ENCODE measurements around the gene MATN4.
A peak's percentile ranks its signal among the peaks of the same experiment; 100 is the strongest.

Gene MATN4

DNA sequence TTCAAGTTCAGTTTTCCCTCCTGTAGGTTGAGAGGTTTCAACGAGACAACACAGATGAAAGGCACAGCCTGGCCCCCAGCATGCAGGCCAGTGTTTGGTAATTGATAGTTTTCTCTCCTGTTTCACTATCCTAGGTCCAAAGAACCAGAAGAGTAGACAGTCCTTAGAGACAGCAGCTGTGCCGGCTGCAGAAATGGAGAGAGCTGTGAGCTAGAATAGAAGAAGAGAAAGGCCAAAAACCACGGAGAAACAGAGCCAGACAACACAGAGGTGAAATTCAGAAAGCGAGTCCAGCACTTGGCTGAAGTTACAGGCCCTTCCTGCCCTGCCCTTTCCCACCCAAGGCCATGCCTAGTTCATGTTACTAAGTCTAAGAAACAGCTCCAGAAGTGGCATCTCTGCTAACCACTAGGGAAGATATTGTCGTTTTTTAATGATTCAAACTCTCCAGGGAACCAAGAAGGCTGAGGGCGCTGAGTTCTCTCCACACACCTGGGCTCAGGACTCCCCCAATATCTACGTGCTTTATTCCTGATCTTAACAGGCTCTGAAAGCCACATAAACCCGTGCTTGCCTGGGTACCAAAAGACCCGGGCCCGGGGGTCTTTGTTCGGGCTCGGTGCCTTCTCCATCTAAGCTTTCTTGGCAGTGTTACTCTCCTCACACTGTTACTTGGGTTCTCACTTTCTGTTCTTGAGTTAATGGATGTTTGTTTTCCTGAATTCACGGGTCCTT, 18.0 kb downstream of the MATN4 start:
- DNase-seq, result no peak

DNA sequence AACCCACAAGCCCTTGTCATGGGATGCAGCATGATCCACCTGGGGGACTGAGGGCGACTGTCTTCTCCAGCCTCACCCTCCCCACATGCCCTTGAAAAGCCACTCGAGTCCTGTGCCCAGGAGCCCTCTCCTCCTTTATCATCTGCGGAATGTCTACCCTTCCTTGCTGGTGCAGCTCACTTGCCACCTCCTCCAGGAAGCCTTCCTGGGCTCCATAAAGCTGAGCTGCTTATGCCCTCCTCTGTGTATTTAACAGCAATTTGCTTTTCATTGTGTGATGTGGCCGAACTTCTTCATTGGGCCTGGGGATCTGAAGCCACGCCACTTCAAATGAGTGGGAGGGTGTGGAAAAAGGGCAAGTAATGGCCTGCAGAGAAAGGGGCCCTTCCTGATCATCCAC, 19.2 kb downstream of the MATN4 start:
- DNase-seq, result no peak

- DNase-seq, result no peak
These were observed 19.7 kb downstream of the MATN4 start for GRCh38 chr20:45288376-45288775.

DNA sequence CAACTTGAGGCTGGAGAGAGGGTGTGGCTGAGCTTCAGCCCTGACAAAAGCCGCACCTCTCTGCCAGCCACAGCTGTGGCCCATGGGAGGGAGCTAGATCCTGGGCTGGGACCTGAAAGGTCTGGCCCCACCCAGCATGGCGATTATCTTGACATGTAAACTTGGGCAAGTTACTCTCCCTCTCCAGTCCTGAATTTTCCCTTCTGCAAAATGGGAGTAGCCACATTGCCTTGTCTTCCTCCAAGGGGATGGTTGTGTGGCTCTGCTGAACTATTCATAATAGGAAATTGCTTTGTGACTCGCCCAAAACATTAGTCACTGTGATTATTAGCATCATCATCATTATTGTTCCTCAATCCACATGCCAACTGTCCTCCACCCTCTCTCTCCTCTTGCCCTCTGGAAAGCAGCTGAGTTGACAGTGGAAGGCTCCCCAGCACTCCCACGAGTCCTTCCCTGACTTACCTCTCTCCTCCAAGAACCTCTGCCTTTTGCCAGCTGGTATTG, 24.5 kb downstream of the MATN4 start:
- peak; percentile 36 to 64 (median 58) for DNase-seq

- peak in 1 of 3 donors; percentile 12 for DNase-seq
These were observed 25.2 kb downstream of the MATN4 start for GRCh38 chr20:45282700-45283550.

GRCh38 chr20:45279992-45280391, 28.1 kb downstream of the MATN4 start:
- no peak for DNase-seq

DNA sequence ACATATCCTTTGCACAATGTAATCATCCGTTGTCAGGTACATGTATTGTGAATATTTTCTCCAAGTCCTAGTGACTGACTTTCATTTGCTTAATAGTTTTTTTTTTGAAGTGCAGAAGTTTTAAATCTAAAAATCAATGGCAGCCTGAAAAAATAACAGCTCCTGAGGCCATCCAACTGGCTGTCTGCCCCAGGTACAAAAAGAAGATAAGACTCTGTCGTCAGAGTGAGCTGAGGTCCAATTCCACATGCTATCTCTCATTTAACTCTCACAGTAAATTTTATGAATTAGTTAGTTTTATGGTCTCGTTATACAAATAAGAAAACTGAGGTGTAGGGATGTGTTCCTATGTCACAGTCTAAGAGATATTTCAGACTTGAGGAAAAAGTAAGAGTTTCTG, 32.8 kb downstream of the MATN4 start:
- no peak for DNase-seq

- DNase-seq, result no peak
These were observed 38.3 kb downstream of the MATN4 start for GRCh38 chr20:45269754-45270270.

- DNase-seq, result no peak
These were observed 39.0 kb downstream of the MATN4 start for GRCh38 chr20:45269056-45269455.

DNA sequence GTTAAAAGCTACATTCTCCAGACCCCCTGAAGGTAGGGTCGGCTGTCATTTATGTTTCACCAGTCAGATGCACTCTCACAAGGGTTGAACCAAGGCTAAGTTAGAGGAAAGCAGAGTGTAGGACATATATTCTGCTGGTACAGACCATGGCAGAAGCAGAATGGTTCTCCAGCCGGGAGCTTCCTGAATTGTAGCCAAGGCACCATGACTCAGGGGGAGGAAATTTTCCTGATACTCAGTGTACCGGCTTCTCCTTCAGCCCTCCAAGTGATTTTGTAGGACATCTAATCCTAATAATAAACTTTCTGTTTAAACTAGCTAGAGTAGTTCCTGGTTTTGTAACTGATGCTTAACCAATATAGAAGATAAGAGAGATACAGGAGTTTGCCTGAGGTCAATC, 39.6 kb downstream of the MATN4 start:
- DNase-seq, result no peak

- no peak for DNase-seq
These were observed 41.1 kb downstream of the MATN4 start for GRCh38 chr20:45266977-45267376.

GRCh38 chr20:45263556-45264266, 44.4 kb downstream of the MATN4 start:
- DNase-seq, result no peak

DNA sequence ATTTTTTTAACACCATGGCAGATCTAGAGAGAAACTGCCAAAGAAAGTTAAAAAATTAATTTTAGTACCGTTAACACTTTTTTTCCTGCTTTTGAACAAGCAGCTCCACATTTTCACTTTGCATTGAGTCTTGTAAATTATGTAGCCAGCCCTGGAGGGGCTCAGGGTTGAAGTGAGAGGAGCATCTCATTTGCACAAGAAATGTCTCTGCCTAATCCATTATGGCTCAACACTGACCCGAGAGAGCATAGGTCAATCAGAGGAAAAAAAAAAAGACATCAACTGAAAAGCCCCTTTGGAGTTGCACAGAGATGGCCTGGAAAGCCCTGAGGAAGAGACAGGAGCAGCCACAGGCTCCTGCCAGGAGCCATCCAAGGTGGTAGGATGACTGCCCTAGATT, 49.4 kb downstream of the MATN4 start:
- no peak for DNase-seq

DNA sequence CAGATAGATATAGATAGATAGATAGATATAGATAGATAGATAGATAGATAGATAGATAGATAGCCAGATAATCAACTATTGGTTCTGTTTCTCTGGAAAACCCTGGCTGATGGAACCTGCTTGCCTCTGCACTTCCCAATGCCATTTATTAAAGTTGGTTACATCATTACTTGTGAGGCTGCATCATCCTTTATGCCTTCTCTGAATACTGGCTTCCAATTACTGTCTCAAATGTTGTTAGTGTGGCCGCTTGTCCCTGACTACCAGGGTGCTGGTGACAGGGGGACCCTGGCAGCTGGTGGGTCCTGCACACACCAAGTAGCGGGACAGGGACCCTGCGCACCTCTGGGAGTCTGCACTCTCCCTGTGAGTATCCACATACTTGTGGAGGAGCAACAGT, 49.8 kb downstream of the MATN4 start:
- DNase-seq, result no peak

GRCh38 chr20:45257711-45258110, 50.4 kb downstream of the MATN4 start:
- DNase-seq, result no peak

- DNase-seq, result no peak
These were observed 50.9 kb downstream of the MATN4 start for GRCh38 chr20:45257161-45257560.

DNA sequence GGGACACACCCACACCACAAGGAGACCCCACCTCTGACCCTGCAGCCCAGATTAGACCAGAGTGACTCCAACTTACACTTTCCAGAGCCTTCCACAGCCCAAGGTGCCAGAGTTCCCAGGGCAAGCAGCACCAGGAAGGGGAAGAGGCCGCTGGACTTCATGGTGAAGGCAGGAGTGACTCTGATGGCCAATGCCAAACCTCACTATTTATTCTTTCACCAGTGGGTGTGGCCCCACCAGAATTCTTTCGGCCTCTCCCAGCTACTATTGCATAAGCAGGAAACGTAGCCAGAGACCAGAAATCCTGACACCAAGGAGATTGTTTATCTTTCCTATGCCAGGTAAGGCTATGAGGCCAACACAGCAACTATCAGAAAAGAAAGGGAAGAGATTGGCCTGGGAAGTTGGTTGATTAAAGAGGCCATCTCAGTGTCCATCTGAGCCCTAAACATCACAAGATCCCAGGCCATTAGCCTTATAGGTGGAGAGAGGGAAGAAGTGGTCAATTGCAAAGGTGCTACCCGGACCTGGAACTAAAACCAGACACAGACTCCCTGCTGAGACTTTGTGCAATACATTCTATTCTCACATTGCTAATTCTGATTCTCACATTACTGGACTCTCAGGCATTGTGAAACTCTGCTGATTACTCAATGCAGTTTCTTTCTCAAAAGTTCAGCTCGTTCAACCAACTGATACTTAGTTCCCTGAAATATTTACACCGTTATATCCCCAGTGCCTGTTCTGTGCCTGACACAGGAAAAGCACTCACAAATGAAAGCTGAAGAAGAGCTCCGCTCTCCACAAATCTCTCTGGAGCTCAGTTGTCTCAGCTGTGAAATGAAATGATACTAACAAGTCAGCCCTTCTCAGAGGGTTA, 53.5 kb downstream of the MATN4 start, which contains the start of gene SLPI:
Gene SLPI, minus strand, starts transcription at position 182 of the 880 bp plus-strand sequence. Its CDS starts 21 bp downstream, at position 161.
- DNase-seq, result peak; percentile 72 to 92 (median 86)

GRCh38 chr20:45253261-45253660, 54.8 kb downstream of the MATN4 start:
- DNase-seq, result no peak

GRCh38 chr20:45251884-45252560, 56.1 kb downstream of the MATN4 start:
- no peak for DNase-seq

DNA sequence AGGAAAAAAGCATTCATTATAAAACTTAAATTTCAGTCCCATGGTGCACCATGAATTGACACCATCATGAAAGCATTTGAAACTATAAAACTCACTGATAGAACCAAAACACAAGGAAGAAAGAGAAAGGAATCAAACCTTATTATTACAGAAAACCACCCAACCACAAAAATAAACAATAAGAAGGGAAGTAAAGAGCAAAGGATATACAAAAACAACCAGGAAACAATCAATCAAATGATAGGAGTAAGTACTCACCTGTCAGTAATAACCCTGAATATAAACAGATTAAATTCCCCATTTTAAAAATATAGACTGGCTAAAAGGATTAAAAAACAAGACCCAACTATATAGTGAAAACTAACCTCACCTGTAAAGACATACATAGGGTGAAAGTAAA, 59.5 kb downstream of the MATN4 start:
- DNase-seq, result no peak

DNA sequence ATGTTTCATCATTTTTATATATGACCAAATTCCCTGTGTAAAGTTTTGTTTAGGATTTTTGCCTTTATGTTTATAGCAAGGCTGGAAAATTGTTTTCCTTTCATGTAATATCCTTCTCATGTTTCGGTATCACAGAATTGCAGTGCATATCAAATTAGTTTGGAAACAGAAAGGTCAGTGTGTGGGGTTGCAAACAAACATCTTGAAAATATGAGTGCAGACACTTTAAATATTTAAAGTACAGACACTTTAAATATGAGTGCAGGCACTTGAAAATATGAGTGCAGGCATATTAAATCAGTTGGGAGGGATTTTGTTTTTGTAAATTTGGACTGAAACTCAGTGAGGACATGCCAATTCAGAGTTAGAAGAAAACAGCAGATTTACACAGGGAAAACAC, 60.2 kb downstream of the MATN4 start:
- no peak for DNase-seq

All from suppressor macrophage treated with lipopolysaccharide for 1 hour (primary cell).